A673 (cell line): ENCODE results near the gene FKBP1A. TPM values are rescaled to one million over a fixed set of nuclear protein-coding genes. Genes with fewer than 3 reads are reported as not detected.

Experiments
- BruUV-seq: library from RNA; stranded (reverse); fragments of 400-500 nt; replicated peaks from 2 replicates; lab custom pipeline; 2021; lab: Mats Ljungman, UMichigan
- CTCF ChIA-PET: fragments of 300-600 bp; sonication (Branson Sonifier 250); formaldehyde crosslinking; loops from one replicate; lab custom pipeline; 2022; ENCODE audit warnings: antibody characterized with exemption; lab: Charles Lee
- POLR2A ChIA-PET: fragments of 300-600 bp; sonication (Branson Sonifier 250); formaldehyde crosslinking; loops from one replicate; lab custom pipeline; 2022; ENCODE audit warnings: antibody characterized with exemption; ENCODE audit not compliant: low non-redundant PET; lab: Charles Lee
- DNase-seq: peaks from one replicate; pipeline ENCODE4 v3.0.0-alpha.2; 2015; ENCODE audit warnings: low spot score
- H3K27ac ChIP-seq: fragments of 200-600 bp; sonication (generic); 2 replicates; pipeline ENCODE4 v1.5.1; 2016; ENCODE audit warnings: mixed run types, low read depth, mild to moderate bottlenecking, mixed read lengths, antibody characterized with exemption, low read length; ENCODE audit not compliant: poor library complexity, severe bottlenecking
- H3K27me3 ChIP-seq: fragments of 200-600 bp; sonication (generic); replicated peaks from 2 replicates; pipeline ENCODE4 v1.6.1; 2017; ENCODE audit warnings: mixed run types, low read depth, mild to moderate bottlenecking, mixed read lengths, antibody characterized with exemption, low read length; ENCODE audit not compliant: insufficient read depth, poor library complexity
- H3K36me3 ChIP-seq: fragments of 200-600 bp; sonication (generic); 2 replicates; pipeline ENCODE4 v1.6.1; 2016; ENCODE audit warnings: mixed run types, mild to moderate bottlenecking, mixed read lengths, antibody characterized with exemption, low read length; ENCODE audit not compliant: insufficient read depth, poor library complexity, severe bottlenecking
- H3K4me1 ChIP-seq: fragments of 200-600 bp; sonication (generic); 2 replicates; pipeline ENCODE4 v1.6.1; 2017; ENCODE audit warnings: mixed run types, mild to moderate bottlenecking, mixed read lengths, antibody characterized with exemption, low read length; ENCODE audit not compliant: insufficient read depth, poor library complexity, severe bottlenecking
- H3K4me3 ChIP-seq: fragments of 200-600 bp; sonication (generic); 2 replicates; pipeline ENCODE4 v1.5.1; 2016; ENCODE audit warnings: low read depth, mixed run types, mild to moderate bottlenecking, mixed read lengths, low read length; ENCODE audit not compliant: poor library complexity, severe bottlenecking
- H3K9me3 ChIP-seq: fragments of 200-600 bp; sonication (generic); 2 replicates; pipeline ENCODE4 v1.6.1; 2016; ENCODE audit warnings: mixed run types, low read depth, mild to moderate bottlenecking, mixed read lengths, antibody characterized with exemption, low read length; ENCODE audit not compliant: poor library complexity, severe bottlenecking
- CTCF ChIP-seq: fragments of 300-800, 200-600 bp; sonication (generic); conservative IDR thresholded peaks from 2 replicates; pipeline ENCODE4 v1.5.1; 2017; ENCODE audit warnings: low read depth, mild to moderate bottlenecking, antibody characterized with exemption, low read length, moderate library complexity, mixed read lengths
- EZH2 ChIP-seq: fragments of 200-600 bp; sonication (generic); IDR thresholded peaks from 2 replicates; pipeline ENCODE4 v1.6.1; 2017; ENCODE audit warnings: borderline replicate concordance, low read depth, mild to moderate bottlenecking, mixed read lengths, antibody characterized with exemption, low read length; ENCODE audit not compliant: poor library complexity, severe bottlenecking
- intact Hi-C: fragments of 100-400 bp; cut with micrococcal nuclease; formaldehyde crosslinking; loops from one replicate; pipeline ENCODE4 v1.10.0; 2022; ENCODE audit not compliant: unreplicated experiment
- total RNA-seq: library from RNA; stranded (reverse); gene quantifications from 2 replicates; pipeline ENCODE4 v1.2.3, GENCODE V29; 2021

The FKBP1A gene
- total RNA-seq, 1 experiment from 2014 or later: 264 TPM

GRCh38 chr20:1371830-1372539 lies 20.9 kb downstream of the FKBP1A start:
- H3K36me3 ChIP-seq: peaks cover 53% of the 10 kb centered on the region
- no peaks in the 10 kb centered on the region for H3K27me3 ChIP-seq
- H3K27ac ChIP-seq: no peak overlapping the region
- DNase-seq: no peak
- ChIA-PET POLR2A (no interaction called here), CTCF (interaction anchor here (0.6 kb wide), 1 partner anchor 65 kb away, joined by 3 read pairs; no protein-coding TSS in a partner anchor)
- no peak overlapping the region for H3K4me3 ChIP-seq
- TF ChIP-seq CTCF (no peak), EZH2 (no peak)
- H3K4me1 ChIP-seq: peaks cover 7% of the 10 kb centered on the region
- H3K9me3 ChIP-seq: no peaks in the 10 kb centered on the region
- BruUV-seq: no TSS peak
- intact Hi-C loops: no loop called here

GRCh38 chr20:1371202-1371782 lies 21.6 kb downstream of the FKBP1A start:
- DNase-seq: no peak
- H3K36me3 ChIP-seq: peaks cover 53% of the 10 kb centered on the region
- H3K9me3 ChIP-seq: no peaks in the 10 kb centered on the region
- BruUV-seq: no TSS peak
- no peaks in the 10 kb centered on the region for H3K27me3 ChIP-seq
- CTCF ChIA-PET: interaction anchor here (0.6 kb wide), 1 partner anchor 66 kb away, joined by 3 read pairs; no protein-coding TSS in a partner anchor
- TF ChIP-seq EZH2 (no peak), CTCF (no peak)
- no peak overlapping the region for H3K4me3 ChIP-seq
- intact Hi-C loops: no loop called here
- no peak overlapping the region for H3K27ac ChIP-seq
- peaks cover 7% of the 10 kb centered on the region for H3K4me1 ChIP-seq
- POLR2A ChIA-PET: no interaction called here

GRCh38 chr20:1370548-1371110 lies 22.2 kb downstream of the FKBP1A start:
- Histone ChIP-seq H3K4me3 (no peak overlapping the region), H3K27me3 (no peaks in the 10 kb centered on the region), H3K36me3 (peaks cover 53% of the 10 kb centered on the region), H3K4me1 (peaks cover 7% of the 10 kb centered on the region), H3K9me3 (no peaks in the 10 kb centered on the region), H3K27ac (peak overlapping the region; percentile 52)
- ChIA-PET POLR2A (no interaction called here), CTCF (no interaction called here)
- no TSS peak for BruUV-seq
- intact Hi-C loops: no loop called here
- no peak for TF ChIP-seq CTCF
- no peak for TF ChIP-seq EZH2
- no peak for DNase-seq
